K562 (cell line): Measurements from ENCODE around the gene COX7A1. TPM values are rescaled to one million over a fixed set of nuclear protein-coding genes. Genes with fewer than 3 reads are reported as not detected.

Source experiments
- ATAC-seq: fragments of 200-7000 bp; cut with Tn5 transposase; 3 replicates; pipeline ENCODE4 v1.9.1; 2020; ENCODE audit warnings: moderate library complexity
- BruUV-seq: library from RNA; stranded (reverse); fragments of 400-500 nt; replicated peaks from 2 replicates; lab custom pipeline; 2021; lab: Mats Ljungman, UMichigan
- CTCF ChIA-PET: fragments of 300-600 bp; formaldehyde crosslinking; extraction: SDS; loops from one replicate; lab custom pipeline; 2021; ENCODE audit warnings: low intra/inter-chr PET ratio; lab: Yijun Ruan, JAX
- POLR2A ChIA-PET: fragments of 300-600, 350-650 bp; sonication (Branson Sonifier 250); formaldehyde crosslinking; extraction: SDS; loops from one replicate; lab custom pipeline; 2021; ENCODE audit warnings: antibody characterized with exemption, inconsistent platforms; lab: Yijun Ruan, JAX
- DNase-seq, 4 experiments: peaks; one replicate each; pipeline versions ENCODE4 v3.0.0 to v3.0.0-alpha.2; 2011 to 2018; ENCODE audit warnings: low spot score in 3 of 4, mixed read lengths in 3 of 4; ENCODE audit errors: extremely low read depth in 1 of 4
- FAIRE-seq: peaks from 2 replicates; lab custom pipeline; 2011; peaks lifted over from hg19 to GRCh38; lab: Jason Lieb, UNC
- H2AFZ ChIP-seq: 2 replicates; pipeline ENCODE4 v1.6.0; 2011; ENCODE audit warnings: low read depth, low read length, control low read depth, inconsistent platforms
- H3K27ac ChIP-seq: fragments of 200-600 bp; 3 replicates; pipeline ENCODE4 v1.8.0; 2011; ENCODE audit warnings: low read depth, mild to moderate bottlenecking, control low read depth, inconsistent platforms, low read length, moderate library complexity, mixed read lengths; ENCODE audit errors: extremely low read depth
- H3K27me3 ChIP-seq, 2 experiments: fragments of 300-600 bp in 1 of 2; 2 replicates in 1 of 2; 3 replicates in 1 of 2; pipeline versions ENCODE4 v1.6.0 to v1.8.0; 2011; ENCODE audit warnings: inconsistent platforms in 2 of 2, low read length in 2 of 2, mild to moderate bottlenecking in 1 of 2, mixed read lengths in 1 of 2, moderate library complexity in 1 of 2; ENCODE audit not compliant: control insufficient read depth in 2 of 2, insufficient read depth in 2 of 2
- H3K36me3 ChIP-seq: fragments of 300-600 bp; 3 replicates; pipeline ENCODE4 v1.8.0; 2011; ENCODE audit warnings: mild to moderate bottlenecking, low read length, inconsistent platforms; ENCODE audit not compliant: control insufficient read depth, insufficient read depth
- H3K4me1 ChIP-seq, 2 experiments: fragments of 200-600 bp in 1 of 2; replicated peaks in 1 of 2; 2 replicates in 1 of 2; 3 replicates in 1 of 2; pipeline versions ENCODE4 v1.5.1 to v1.8.0; 2011; ENCODE audit warnings: inconsistent platforms in 2 of 2, low read length in 2 of 2, mild to moderate bottlenecking in 1 of 2, mixed read lengths in 1 of 2, moderate library complexity in 1 of 2; ENCODE audit not compliant: control insufficient read depth in 2 of 2, insufficient read depth in 2 of 2
- H3K4me2 ChIP-seq: 2 replicates; pipeline ENCODE4 v1.6.1; 2011; ENCODE audit warnings: low read length, control low read depth, inconsistent platforms, mixed read lengths; ENCODE audit not compliant: insufficient read depth
- H3K4me3 ChIP-seq: fragments of 200-600 bp; sonication (generic), shearing (Covaris generic); 2 replicates; pipeline ENCODE4 v1.5.1; 2016; ENCODE audit warnings: control low read depth, inconsistent platforms
- H3K79me2 ChIP-seq: fragments of 200-600 bp; 3 replicates; pipeline ENCODE4 v1.8.0; 2011; ENCODE audit warnings: low read length, inconsistent platforms; ENCODE audit not compliant: control insufficient read depth, insufficient read depth
- H3K9ac ChIP-seq, 2 experiments: 2 replicates each; pipeline versions ENCODE4 v1.6.0 to v1.6.1; 2011; ENCODE audit warnings: low read depth in 2 of 2, low read length in 2 of 2, control low read depth in 1 of 2, inconsistent platforms in 1 of 2, mild to moderate bottlenecking in 1 of 2, mixed read lengths in 1 of 2; ENCODE audit not compliant: insufficient read depth in 1 of 2
- H3K9me1 ChIP-seq: one replicate; pipeline ENCODE4 v1.6.0; 2011; ENCODE audit warnings: inconsistent platforms, mild to moderate bottlenecking, low read length, moderate library complexity; ENCODE audit not compliant: control insufficient read depth, insufficient read depth
- H3K9me3 ChIP-seq: replicated peaks from 2 replicates; pipeline ENCODE4 v1.5.1; 2011; ENCODE audit warnings: low read depth, low read length, inconsistent platforms; ENCODE audit not compliant: control insufficient read depth, insufficient read depth
- H4K20me1 ChIP-seq: replicated peaks from 2 replicates; pipeline ENCODE4 v1.6.1; 2011; ENCODE audit warnings: low read length, inconsistent platforms, mixed read lengths; ENCODE audit not compliant: control insufficient read depth, insufficient read depth
- BCL6 ChIP-seq: fragments of 250-450 bp; sonication (Bioruptor Pico); IDR thresholded peaks from 2 replicates; pipeline ENCODE4 v1.4.0; 2020
- CHD4 ChIP-seq: fragments of 200-600 bp; sonication (generic); IDR thresholded peaks from 3 replicates; pipeline ENCODE4 v1.6.1; 2012; ENCODE audit warnings: low read depth, mild to moderate bottlenecking, mixed read lengths, low read length, inconsistent platforms; ENCODE audit not compliant: insufficient read depth, insufficient replicate concordance, poor library complexity, severe bottlenecking
- CLOCK ChIP-seq: fragments of 250-450 bp; sonication (Bioruptor Pico); IDR thresholded peaks from 2 replicates; pipeline ENCODE4 v1.4.0; 2020; ENCODE audit warnings: mild to moderate bottlenecking, moderate library complexity, borderline replicate concordance
- GABPB1 ChIP-seq: sonication (generic); formaldehyde crosslinking; IDR thresholded peaks from 2 replicates; pipeline ENCODE4 v1.8.0; 2022; ENCODE audit warnings: mild to moderate bottlenecking, missing genetic modification reagents
- KDM1A ChIP-seq, 2 experiments: fragments of 450-650 bp; IDR thresholded peaks; 2 replicates each; pipeline ENCODE4 v1.6.1; 2016; ENCODE audit warnings: mild to moderate bottlenecking in 2 of 2
- PHTF2 ChIP-seq: fragments of 250-450 bp; sonication (Bioruptor Pico); IDR thresholded peaks from 2 replicates; pipeline ENCODE4 v1.5.0; 2021; ENCODE audit warnings: mild to moderate bottlenecking
- PRDM10 ChIP-seq: fragments of 450-650 bp; IDR thresholded peaks from 2 replicates; pipeline ENCODE4 v1.6.1; 2018; ENCODE audit not compliant: partially characterized antibody
- RBBP5 ChIP-seq: fragments of 200-600 bp; sonication (generic); IDR thresholded peaks from 2 replicates; pipeline ENCODE4 v1.6.1; 2012; ENCODE audit warnings: borderline replicate concordance, mild to moderate bottlenecking, low read length, control low read depth, inconsistent platforms; ENCODE audit not compliant: insufficient read depth, poor library complexity, severe bottlenecking
- SETDB1 ChIP-seq: IDR thresholded peaks from one replicate; pipeline ENCODE4 v1.6.1; 2012; ENCODE audit warnings: low read length, control low read depth, inconsistent platforms
- SRSF1 ChIP-seq: fragments of 200-400 bp; formaldehyde crosslinking; IDR thresholded peaks from 2 replicates; pipeline ENCODE4 v1.6.1; 2017; ENCODE audit warnings: mild to moderate bottlenecking, low read depth, low read length, moderate library complexity
- ZFP1 ChIP-seq: fragments of 450-650 bp; formaldehyde crosslinking; IDR thresholded peaks from 2 replicates; pipeline ENCODE4 v1.4.0; 2020; ENCODE audit warnings: mild to moderate bottlenecking, mixed read lengths
- ZNF140 ChIP-seq: fragments of 250-450 bp; sonication (Bioruptor Pico); IDR thresholded peaks from 2 replicates; pipeline ENCODE4 v1.8.0; 2021; ENCODE audit warnings: moderate library complexity, mild to moderate bottlenecking, inconsistent platforms
- ZNF239 ChIP-seq: fragments of 250-450 bp; sonication (Bioruptor Pico); IDR thresholded peaks from 2 replicates; pipeline ENCODE4 v1.4.0; 2020; ENCODE audit warnings: mild to moderate bottlenecking
- ZNF324 ChIP-seq: fragments of 250-450 bp; sonication (Bioruptor Pico); IDR thresholded peaks from 2 replicates; pipeline ENCODE4 v1.4.0; 2020; ENCODE audit warnings: mild to moderate bottlenecking
- ZNF699 ChIP-seq: fragments of 250-450 bp; sonication (Bioruptor Pico); IDR thresholded peaks from 2 replicates; pipeline ENCODE4 v1.8.0; 2021; ENCODE audit warnings: mild to moderate bottlenecking, moderate library complexity; ENCODE audit not compliant: insufficient replicate concordance
- ZZZ3 ChIP-seq: fragments of 450-650 bp; IDR thresholded peaks from 2 replicates; pipeline ENCODE4 v1.6.1; 2016; ENCODE audit warnings: antibody characterized with exemption, mild to moderate bottlenecking, moderate library complexity
- WGBS: fragments of 100-300 bp; shearing (Covaris generic); methylation state at CpG from one replicate; pipeline ENCODE4 v1.1.6; 2016; ENCODE audit warnings: low coverage, mixed read lengths; ENCODE audit not compliant: insufficient coverage; ENCODE audit errors: missing lambda C conversion rate; 5-methylcytosine and 5-hydroxymethylcytosine counted together
- in situ Hi-C: fragments of 300-500 bp; cut with MboI; formaldehyde crosslinking; loops from 4 replicates; pipeline ENCODE4 v1.15.0; 2018; ENCODE audit warnings: inconsistent platforms, mixed read lengths
- intact Hi-C: fragments of 100-400 bp; cut with micrococcal nuclease; formaldehyde crosslinking; loops from 2 replicates; pipeline ENCODE4 v1.14.2; 2022
- polyA plus RNA-seq, 8 experiments: library from polyadenylated mRNA; depleted of rRNA in 4 of 8; stranded (reverse) in 5 of 8; unstranded in 3 of 8; fragments of >200 nt; fragmentation: Nextera tagmentation in 2 of 8; fragmentation: Illumina TruSeq in 1 of 8; extraction: Ambion mirVana in 2 of 8; extraction: Trizol in 1 of 8; gene quantifications; 2 replicates each; pipeline versions ENCODE4 v1.2.1 to v1.2.3, GENCODE V29; 2011 to 2014; ENCODE audit warnings: inconsistent platforms in 1 of 8, missing spikeins in 1 of 8
- total RNA-seq, 7 experiments: library from RNA; depleted of rRNA in 6 of 7; stranded (reverse); fragments of >200 nt in 6 of 7; fragmentation: Illumina TruSeq in 2 of 7; extraction: Trizol in 2 of 7; gene quantifications; 2 replicates each; pipeline versions ENCODE4 v1.2.1 to v1.2.3, GENCODE V29; 2011 to 2021; ENCODE audit warnings: low replicate concordance in 1 of 7

COX7A1 gene
- total and polyA plus RNA-seq, 9 of the 15 experiments (the other 6 are each of a cell fraction or from before 2014, with no cell fraction given): 0.08 TPM; not detected in 8

DNA sequence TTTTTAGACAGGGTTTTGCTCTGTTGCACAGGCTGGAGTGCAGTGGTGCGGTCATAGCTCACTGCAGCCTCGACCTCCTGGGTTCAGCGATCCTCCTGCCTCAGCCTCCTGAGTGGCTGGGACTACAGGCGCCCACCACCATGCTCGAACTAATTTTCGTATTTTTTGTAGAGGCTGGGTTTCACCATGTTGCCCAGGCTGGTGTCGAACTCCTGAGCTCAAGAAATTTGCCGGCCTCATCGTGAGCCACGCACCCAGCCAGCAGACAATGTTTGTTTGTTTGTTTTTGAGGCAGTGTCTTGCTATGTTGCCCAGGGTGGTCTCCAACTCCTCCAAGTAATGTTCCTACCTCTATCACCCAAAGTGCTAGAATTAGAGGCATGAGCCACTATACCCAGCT is 879 bp upstream of the COX7A1 start:
- Histone ChIP-seq H3K9me3 (no peaks in the 10 kb centered on the region), H3K4me1 (peaks cover 0 to 13% of the 10 kb centered on the region in 2 experiments; a peak in 2 of 5 replicates), H3K36me3 (peaks cover 37% of the 10 kb centered on the region; the same call in 2 of the 3 replicates), H3K27me3 (no peaks in the 10 kb centered on the region), H2AFZ (no peak overlapping the region), H3K9ac (no peak overlapping the region), H3K4me2 (no peak overlapping the region), H4K20me1 (no peaks in the 10 kb centered on the region), H3K79me2 (no peaks in the 10 kb centered on the region), H3K27ac (no peak overlapping the region), H3K9me1 (no peaks in the 10 kb centered on the region), H3K4me3 (no peak overlapping the region)
- CTCF ChIA-PET: no interaction called here
- FAIRE-seq: no peak
- in situ Hi-C loops (no loop called here), intact Hi-C loops (no loop called here)
- DNase-seq: no peak
- WGBS: 97% methylated on average over 10 of the region's 10 CpGs
- ATAC-seq: no peak
- no TSS peak for BruUV-seq
- POLR2A ChIA-PET: interaction anchor here (0.6 to 1.7 kb wide), 4 partner anchors 36 to 210 kb away, joined by 3 to 4 read pairs (median 4); partner anchors contain the start of genes ZNF146 and ZNF565
- no peak for TF ChIP-seq ZNF324 (CRISPR knock-in tag)
- no peak for TF ChIP-seq PHTF2 (CRISPR knock-in tag)
- TF ChIP-seq CHD4: no peak
- TF ChIP-seq SRSF1: no peak
- TF ChIP-seq SETDB1: no peak
- no peak for TF ChIP-seq ZZZ3
- TF ChIP-seq KDM1A (IDR thresholded peaks at IDR 0.05): no peak
- TF ChIP-seq ZFP1 (CRISPR knock-in tag): no peak
- no peak for TF ChIP-seq BCL6 (CRISPR knock-in tag)
- no peak for TF ChIP-seq ZNF239
- no peak for TF ChIP-seq ZNF140 (CRISPR knock-in tag)
- no peak for TF ChIP-seq ZNF699 (CRISPR knock-in tag)
- no peak for TF ChIP-seq CLOCK (CRISPR knock-in tag)
- TF ChIP-seq RBBP5: no peak
- no peak for TF ChIP-seq PRDM10
- no peak for TF ChIP-seq GABPB1 (CRISPR knock-in tag)
